Measurements from ENCODE around the gene ZNF358. TPM values are rescaled to one million over a fixed set of nuclear protein-coding genes. Genes with fewer than 3 reads are reported as not detected.

Gene ZNF358
- total and polyA plus RNA-seq, 2 of the 13 experiments (the other 11 are each of a cell fraction or from before 2014, with no cell fraction given): 9.1 to 37.0 TPM

DNA sequence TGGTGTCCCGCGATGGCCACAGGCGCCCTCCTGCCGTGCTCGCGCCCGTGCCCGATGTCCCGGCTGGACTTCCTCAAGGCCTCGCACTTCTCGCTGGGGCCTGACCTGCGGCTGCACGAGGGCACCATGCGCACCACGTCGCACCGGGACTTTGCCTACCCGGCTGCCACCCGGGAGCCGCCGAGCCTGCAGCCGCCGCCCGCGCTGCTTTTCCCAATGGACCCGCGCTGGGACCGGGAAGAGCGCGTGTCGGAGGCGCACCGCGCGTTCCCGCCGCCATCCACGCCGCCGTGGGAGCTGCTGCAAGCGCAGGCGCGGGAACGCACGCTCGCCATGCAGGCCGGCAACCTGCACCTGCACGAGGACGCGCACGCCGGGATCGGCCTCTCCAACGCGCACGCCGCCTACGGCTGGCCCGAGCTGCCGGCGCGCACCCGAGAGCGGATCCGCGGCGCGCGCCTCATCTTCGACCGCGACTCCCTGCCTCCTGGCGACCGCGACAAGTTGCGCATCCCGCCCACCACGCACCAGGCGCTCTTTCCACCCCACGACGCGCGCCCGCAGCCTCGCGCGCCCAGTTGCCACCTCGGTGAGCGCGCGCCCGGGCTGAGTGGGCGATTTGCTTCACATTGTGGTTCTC, 15.0 kb upstream of the ZNF358 start (continued):
- TF ChIP-seq, protein P1, sequence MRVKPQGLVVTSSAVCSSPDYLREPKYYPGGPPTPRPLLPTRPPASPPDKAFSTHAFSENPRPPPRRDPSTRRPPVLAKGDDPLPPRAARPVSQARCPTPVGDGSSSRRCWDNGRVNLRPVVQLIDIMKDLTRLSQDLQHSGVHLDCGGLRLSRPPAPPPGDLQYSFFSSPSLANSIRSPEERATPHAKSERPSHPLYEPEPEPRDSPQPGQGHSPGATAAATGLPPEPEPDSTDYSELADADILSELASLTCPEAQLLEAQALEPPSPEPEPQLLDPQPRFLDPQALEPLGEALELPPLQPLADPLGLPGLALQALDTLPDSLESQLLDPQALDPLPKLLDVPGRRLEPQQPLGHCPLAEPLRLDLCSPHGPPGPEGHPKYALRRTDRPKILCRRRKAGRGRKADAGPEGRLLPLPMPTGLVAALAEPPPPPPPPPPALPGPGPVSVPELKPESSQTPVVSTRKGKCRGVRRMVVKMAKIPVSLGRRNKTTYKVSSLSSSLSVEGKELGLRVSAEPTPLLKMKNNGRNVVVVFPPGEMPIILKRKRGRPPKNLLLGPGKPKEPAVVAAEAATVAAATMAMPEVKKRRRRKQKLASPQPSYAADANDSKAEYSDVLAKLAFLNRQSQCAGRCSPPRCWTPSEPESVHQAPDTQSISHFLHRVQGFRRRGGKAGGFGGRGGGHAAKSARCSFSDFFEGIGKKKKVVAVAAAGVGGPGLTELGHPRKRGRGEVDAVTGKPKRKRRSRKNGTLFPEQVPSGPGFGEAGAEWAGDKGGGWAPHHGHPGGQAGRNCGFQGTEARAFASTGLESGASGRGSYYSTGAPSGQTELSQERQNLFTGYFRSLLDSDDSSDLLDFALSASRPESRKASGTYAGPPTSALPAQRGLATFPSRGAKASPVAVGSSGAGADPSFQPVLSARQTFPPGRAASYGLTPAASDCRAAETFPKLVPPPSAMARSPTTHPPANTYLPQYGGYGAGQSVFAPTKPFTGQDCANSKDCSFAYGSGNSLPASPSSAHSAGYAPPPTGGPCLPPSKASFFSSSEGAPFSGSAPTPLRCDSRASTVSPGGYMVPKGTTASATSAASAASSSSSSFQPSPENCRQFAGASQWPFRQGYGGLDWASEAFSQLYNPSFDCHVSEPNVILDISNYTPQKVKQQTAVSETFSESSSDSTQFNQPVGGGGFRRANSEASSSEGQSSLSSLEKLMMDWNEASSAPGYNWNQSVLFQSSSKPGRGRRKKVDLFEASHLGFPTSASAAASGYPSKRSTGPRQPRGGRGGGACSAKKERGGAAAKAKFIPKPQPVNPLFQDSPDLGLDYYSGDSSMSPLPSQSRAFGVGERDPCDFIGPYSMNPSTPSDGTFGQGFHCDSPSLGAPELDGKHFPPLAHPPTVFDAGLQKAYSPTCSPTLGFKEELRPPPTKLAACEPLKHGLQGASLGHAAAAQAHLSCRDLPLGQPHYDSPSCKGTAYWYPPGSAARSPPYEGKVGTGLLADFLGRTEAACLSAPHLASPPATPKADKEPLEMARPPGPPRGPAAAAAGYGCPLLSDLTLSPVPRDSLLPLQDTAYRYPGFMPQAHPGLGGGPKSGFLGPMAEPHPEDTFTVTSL (CRISPR knock-in tag; IDR thresholded peaks at IDR 0.05; ENCODE audit: borderline replicate concordance): no peak
- TF ChIP-seq IRF2 (CRISPR knock-in tag; IDR thresholded peaks at IDR 0.05) (no peak), HOXA3 (CRISPR knock-in tag; IDR thresholded peaks at IDR 0.05) (peak; percentile 60), KDM3A (CRISPR knock-in tag; IDR thresholded peaks at IDR 0.05; ENCODE audit: low read depth) (peak; percentile 42; the same call in 1 of the 2 replicates), ZNF230 (CRISPR knock-in tag; IDR thresholded peaks at IDR 0.05) (peak; percentile 60; the same call in 1 of the 2 replicates), ZNF616 (CRISPR knock-in tag; IDR thresholded peaks at IDR 0.05; ENCODE audit: low read depth) (no peak), YEATS4 (CRISPR knock-in tag; IDR thresholded peaks at IDR 0.05; ENCODE audit: borderline replicate concordance) (peak; percentile 53; the same call in 1 of the 2 replicates), PHB2 (IDR thresholded peaks at IDR 0.05; ENCODE audit: partially characterized antibody) (no peak), ZNF777 (CRISPR knock-in tag; IDR thresholded peaks at IDR 0.05) (peak; percentile 48), ZBTB20 (CRISPR knock-in tag; IDR thresholded peaks at IDR 0.05; ENCODE audit: borderline replicate concordance, low read depth) (no peak)
- TF ChIP-seq, protein P2, sequence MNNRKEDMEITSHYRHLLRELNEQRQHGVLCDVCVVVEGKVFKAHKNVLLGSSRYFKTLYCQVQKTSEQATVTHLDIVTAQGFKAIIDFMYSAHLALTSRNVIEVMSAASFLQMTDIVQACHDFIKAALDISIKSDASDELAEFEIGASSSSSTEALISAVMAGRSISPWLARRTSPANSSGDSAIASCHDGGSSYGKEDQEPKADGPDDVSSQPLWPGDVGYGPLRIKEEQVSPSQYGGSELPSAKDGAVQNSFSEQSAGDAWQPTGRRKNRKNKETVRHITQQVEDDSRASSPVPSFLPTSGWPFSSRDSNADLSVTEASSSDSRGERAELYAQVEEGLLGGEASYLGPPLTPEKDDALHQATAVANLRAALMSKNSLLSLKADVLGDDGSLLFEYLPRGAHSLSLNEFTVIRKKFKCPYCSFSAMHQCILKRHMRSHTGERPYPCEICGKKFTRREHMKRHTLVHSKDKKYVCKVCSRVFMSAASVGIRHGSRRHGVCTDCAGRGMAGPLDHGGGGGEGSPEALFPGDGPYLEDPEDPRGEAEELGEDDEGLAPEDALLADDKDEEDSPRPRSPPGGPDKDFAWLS (CRISPR knock-in tag; IDR thresholded peaks at IDR 0.05; ENCODE audit: borderline replicate concordance): no peak
- TF ChIP-seq, protein P3, sequence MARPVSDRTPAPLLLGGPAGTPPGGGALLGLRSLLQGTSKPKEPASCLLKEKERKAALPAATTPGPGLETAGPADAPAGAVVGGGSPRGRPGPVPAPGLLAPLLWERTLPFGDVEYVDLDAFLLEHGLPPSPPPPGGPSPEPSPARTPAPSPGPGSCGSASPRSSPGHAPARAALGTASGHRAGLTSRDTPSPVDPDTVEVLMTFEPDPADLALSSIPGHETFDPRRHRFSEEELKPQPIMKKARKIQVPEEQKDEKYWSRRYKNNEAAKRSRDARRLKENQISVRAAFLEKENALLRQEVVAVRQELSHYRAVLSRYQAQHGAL (CRISPR knock-in tag; IDR thresholded peaks at IDR 0.05; ENCODE audit: not compliant biosample characterization): no peak
- TF ChIP-seq, protein P4, sequence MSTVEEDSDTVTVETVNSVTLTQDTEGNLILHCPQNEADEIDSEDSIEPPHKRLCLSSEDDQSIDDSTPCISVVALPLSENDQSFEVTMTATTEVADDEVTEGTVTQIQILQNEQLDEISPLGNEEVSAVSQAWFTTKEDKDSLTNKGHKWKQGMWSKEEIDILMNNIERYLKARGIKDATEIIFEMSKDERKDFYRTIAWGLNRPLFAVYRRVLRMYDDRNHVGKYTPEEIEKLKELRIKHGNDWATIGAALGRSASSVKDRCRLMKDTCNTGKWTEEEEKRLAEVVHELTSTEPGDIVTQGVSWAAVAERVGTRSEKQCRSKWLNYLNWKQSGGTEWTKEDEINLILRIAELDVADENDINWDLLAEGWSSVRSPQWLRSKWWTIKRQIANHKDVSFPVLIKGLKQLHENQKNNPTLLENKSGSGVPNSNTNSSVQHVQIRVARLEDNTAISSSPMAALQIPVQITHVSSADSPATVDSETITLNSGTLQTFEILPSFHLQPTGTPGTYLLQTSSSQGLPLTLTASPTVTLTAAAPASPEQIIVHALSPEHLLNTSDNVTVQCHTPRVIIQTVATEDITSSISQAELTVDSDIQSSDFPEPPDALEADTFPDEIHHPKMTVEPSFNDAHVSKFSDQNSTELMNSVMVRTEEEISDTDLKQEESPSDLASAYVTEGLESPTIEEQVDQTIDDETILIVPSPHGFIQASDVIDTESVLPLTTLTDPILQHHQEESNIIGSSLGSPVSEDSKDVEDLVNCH (CRISPR knock-in tag; IDR thresholded peaks at IDR 0.05): no peak
- TF ChIP-seq, protein P5, sequence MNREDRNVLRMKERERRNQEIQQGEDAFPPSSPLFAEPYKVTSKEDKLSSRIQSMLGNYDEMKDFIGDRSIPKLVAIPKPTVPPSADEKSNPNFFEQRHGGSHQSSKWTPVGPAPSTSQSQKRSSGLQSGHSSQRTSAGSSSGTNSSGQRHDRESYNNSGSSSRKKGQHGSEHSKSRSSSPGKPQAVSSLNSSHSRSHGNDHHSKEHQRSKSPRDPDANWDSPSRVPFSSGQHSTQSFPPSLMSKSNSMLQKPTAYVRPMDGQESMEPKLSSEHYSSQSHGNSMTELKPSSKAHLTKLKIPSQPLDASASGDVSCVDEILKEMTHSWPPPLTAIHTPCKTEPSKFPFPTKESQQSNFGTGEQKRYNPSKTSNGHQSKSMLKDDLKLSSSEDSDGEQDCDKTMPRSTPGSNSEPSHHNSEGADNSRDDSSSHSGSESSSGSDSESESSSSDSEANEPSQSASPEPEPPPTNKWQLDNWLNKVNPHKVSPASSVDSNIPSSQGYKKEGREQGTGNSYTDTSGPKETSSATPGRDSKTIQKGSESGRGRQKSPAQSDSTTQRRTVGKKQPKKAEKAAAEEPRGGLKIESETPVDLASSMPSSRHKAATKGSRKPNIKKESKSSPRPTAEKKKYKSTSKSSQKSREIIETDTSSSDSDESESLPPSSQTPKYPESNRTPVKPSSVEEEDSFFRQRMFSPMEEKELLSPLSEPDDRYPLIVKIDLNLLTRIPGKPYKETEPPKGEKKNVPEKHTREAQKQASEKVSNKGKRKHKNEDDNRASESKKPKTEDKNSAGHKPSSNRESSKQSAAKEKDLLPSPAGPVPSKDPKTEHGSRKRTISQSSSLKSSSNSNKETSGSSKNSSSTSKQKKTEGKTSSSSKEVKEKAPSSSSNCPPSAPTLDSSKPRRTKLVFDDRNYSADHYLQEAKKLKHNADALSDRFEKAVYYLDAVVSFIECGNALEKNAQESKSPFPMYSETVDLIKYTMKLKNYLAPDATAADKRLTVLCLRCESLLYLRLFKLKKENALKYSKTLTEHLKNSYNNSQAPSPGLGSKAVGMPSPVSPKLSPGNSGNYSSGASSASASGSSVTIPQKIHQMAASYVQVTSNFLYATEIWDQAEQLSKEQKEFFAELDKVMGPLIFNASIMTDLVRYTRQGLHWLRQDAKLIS (CRISPR knock-in tag; IDR thresholded peaks at IDR 0.05): no peak

All from HepG2 (cell line).